Measurements from ENCODE around the gene CHST4.

GRCh38 chr16:71504901-71505300 is 21.3 kb upstream of the CHST4 start:
- TF ChIP-seq POLR2A (IDR thresholded peaks at IDR 0.05), result no peak
- no peak for TF ChIP-seq CTCF (IDR thresholded peaks at IDR 0.05)
- TF ChIP-seq POLR2AphosphoS5 (IDR thresholded peaks at IDR 0.05), result no peak

All from breast epithelium (tissue), 3 donors.